T-cell (primary cell): ENCODE data around the gene FBN2. TPM values are rescaled to one million over a fixed set of nuclear protein-coding genes. Genes with fewer than 3 reads are reported as not detected.

ENCODE experiments used
- ATAC-seq, 4 experiments: fragments of 200-7000 bp in 3 of 4; fragments of 150-1000 bp in 1 of 4; cut with Tn5 transposase; replicated peaks in 1 of 4; 1 replicate in 3 of 4; 2 replicates in 1 of 4; pipeline ENCODE4 v1.10.0; 2021; ENCODE audit warnings: moderate library complexity in 3 of 4, mild to moderate bottlenecking in 2 of 4, moderate number of reproducible peaks in 1 of 4
- CTCF ChIA-PET, 2 donors: fragments of 300-600 bp; sonication (Branson Sonifier 250); formaldehyde crosslinking; loops; one replicate each; lab custom pipeline; 2022; ENCODE audit warnings: antibody characterized with exemption in 2 of 2; lab: Charles Lee
- POLR2A ChIA-PET, 2 donors: fragments of 300-600 bp; sonication (Branson Sonifier 250); formaldehyde crosslinking; loops; one replicate each; lab custom pipeline; 2022; ENCODE audit warnings: antibody characterized with exemption in 2 of 2; lab: Charles Lee
- DNase-seq, 35 experiments: peaks; one replicate each; pipeline versions ENCODE4 v3.0.0 to v3.0.0-alpha.2; 2013 to 2023
- H3K27ac ChIP-seq: one replicate; pipeline ENCODE4 v1.5.1; 2013; ENCODE audit warnings: low read length
- H3K27me3 ChIP-seq, 2 experiments: replicated peaks in 1 of 2; 1 replicate in 1 of 2; 2 replicates in 1 of 2; pipeline versions ENCODE4 v1.6.1 to v1.7.0; 2013; ENCODE audit warnings: low read length in 1 of 2, mixed read lengths in 1 of 2; ENCODE audit not compliant: control insufficient read depth in 2 of 2, insufficient read depth in 2 of 2; ENCODE audit errors: extremely low read depth in 1 of 2
- H3K36me3 ChIP-seq, 2 donors: 1 replicate in 1 of 2; 2 replicates in 1 of 2; pipeline versions ENCODE4 v1.6.1 to v1.7.0; 2013; ENCODE audit warnings: low read length in 1 of 2; ENCODE audit not compliant: control insufficient read depth in 2 of 2, insufficient read depth in 1 of 2; ENCODE audit errors: extremely low read depth in 1 of 2
- H3K4me1 ChIP-seq, 2 experiments: 1 replicate in 1 of 2; 2 replicates in 1 of 2; pipeline versions ENCODE4 v1.6.1 to v1.7.0; 2013; ENCODE audit warnings: low read length in 2 of 2, mixed read lengths in 1 of 2; ENCODE audit not compliant: insufficient read depth in 2 of 2, control insufficient read depth in 1 of 2; ENCODE audit errors: extremely low read depth in 1 of 2
- H3K4me3 ChIP-seq, 2 donors: 1 replicate in 1 of 2; 2 replicates in 1 of 2; pipeline versions ENCODE4 v1.5.1 to v1.7.0; 2013; ENCODE audit warnings: mild to moderate bottlenecking in 2 of 2, low read length in 1 of 2, moderate library complexity in 1 of 2; ENCODE audit not compliant: control insufficient read depth in 1 of 2; ENCODE audit errors: extremely low read depth in 1 of 2
- H3K9me3 ChIP-seq: 2 replicates; pipeline ENCODE4 v1.7.0; 2013
- H3K27ac Mint-ChIP-seq, 2 donors: one replicate each; pipeline ENCODE4 v1.8.0; 2020 to 2021; ENCODE audit warnings: mild to moderate bottlenecking in 2 of 2, mixed read lengths in 2 of 2
- H3K27me3 Mint-ChIP-seq, 2 donors: one replicate each; pipeline ENCODE4 v1.8.0; 2021 to 2022; ENCODE audit warnings: mixed read lengths in 2 of 2
- H3K36me3 Mint-ChIP-seq: one replicate; pipeline ENCODE4 v1.8.0; 2021; ENCODE audit warnings: mixed read lengths
- H3K4me1 Mint-ChIP-seq, 3 donors: one replicate each; pipeline ENCODE4 v1.8.0; 2020 to 2022; ENCODE audit warnings: mixed read lengths in 3 of 3, mild to moderate bottlenecking in 1 of 3
- H3K4me3 Mint-ChIP-seq, 3 donors: one replicate each; pipeline ENCODE4 v1.8.0; 2020 to 2022; ENCODE audit warnings: mild to moderate bottlenecking in 3 of 3, mixed read lengths in 3 of 3, moderate library complexity in 3 of 3
- H3K9me3 Mint-ChIP-seq, 3 donors: one replicate each; pipeline ENCODE4 v1.8.0; 2020 to 2022; ENCODE audit warnings: mixed read lengths in 3 of 3
- WGBS: methylation state at CpG from one replicate; pipeline ENCODE4 v1.1.5; 2013; ENCODE audit warnings: missing lambda C conversion rate; ENCODE audit not compliant: insufficient coverage; 5-methylcytosine and 5-hydroxymethylcytosine counted together
- total RNA-seq, 35 experiments: library from RNA in 6 of 35; stranded (reverse) in 6 of 35; fragments of 120-200 nt in 1 of 35; gene quantifications; one replicate each; pipeline versions ENCODE4 v1.2.1 to v1.2.4 and lab custom pipeline; 2013 to 2026

Gene FBN2
- total RNA-seq, 5 donors from 2014 or later (not counting 1 experiment from before 2014, with no cell fraction given), result 0.32 to 0.61 (median 0.36) TPM; not detected in 2

DNA sequence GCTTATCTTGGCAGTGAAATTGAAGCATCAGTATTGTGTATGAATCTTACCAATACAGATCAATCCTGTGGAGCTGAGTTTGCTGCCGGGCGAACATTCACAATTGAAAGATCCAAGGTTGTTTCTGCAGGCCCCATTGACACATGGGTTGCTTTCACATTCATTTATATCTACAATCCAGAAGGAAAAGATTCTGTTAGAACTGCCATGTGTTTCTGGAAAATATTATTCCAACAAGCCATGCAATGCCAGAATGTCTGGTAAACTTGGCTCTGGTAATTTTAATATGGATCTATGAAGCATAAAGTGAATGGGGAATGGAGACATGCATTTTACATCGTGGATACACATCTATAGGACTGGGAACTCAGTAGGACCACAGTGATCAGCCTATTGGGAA, 180.8 kb downstream of the FBN2 start:
- Mint-ChIP-seq H3K27me3 (peaks cover 0 to 4% of the 10 kb centered on the region in 2 donors), H3K9me3 (no peaks in the 10 kb centered on the region), H3K4me3 (no peak overlapping the region), H3K4me1 (no peaks in the 10 kb centered on the region), H3K36me3 (no peaks in the 10 kb centered on the region), H3K27ac (no peak overlapping the region)
- WGBS, result no CpG with 5 or more reads among the region's 3 CpGs
- Histone ChIP-seq H3K27me3 (no peaks in the 10 kb centered on the region), H3K27ac (no peak overlapping the region), H3K4me3 (no peak overlapping the region), H3K4me1 (no peaks in the 10 kb centered on the region), H3K9me3 (no peaks in the 10 kb centered on the region), H3K36me3 (no peaks in the 10 kb centered on the region)
- POLR2A ChIA-PET, result no interaction called here
- ATAC-seq (no peak), DNase-seq (no peak)
- CTCF ChIA-PET, result no interaction called here

DNA sequence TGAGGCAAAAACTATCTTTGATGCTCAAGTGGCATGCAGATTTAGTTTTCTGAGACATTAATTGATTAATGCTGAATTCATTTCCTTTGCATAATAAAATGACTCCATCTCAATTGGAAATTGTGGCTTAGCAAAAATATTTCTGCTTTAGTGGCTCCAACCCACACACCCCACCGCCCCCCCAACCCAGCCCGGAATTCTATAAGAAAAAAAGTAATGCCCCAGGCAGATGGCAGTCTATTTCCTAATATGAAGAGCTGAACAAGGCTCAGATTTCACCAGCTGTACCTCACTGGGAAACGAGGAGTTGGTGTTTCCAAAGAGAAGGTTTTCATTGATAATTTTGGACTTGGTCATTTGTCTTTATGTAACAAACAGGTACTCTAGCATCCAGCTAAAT, 182.1 kb downstream of the FBN2 start:
- Histone ChIP-seq H3K9me3 (no peaks in the 10 kb centered on the region), H3K27me3 (no peaks in the 10 kb centered on the region), H3K36me3 (no peaks in the 10 kb centered on the region), H3K4me1 (no peaks in the 10 kb centered on the region), H3K27ac (no peak overlapping the region), H3K4me3 (no peak overlapping the region)
- H3K27ac Mint-ChIP-seq, result no peak overlapping the region
- peaks cover 0 to 4% of the 10 kb centered on the region in 2 donors for H3K27me3 Mint-ChIP-seq
- H3K9me3 Mint-ChIP-seq, result no peaks in the 10 kb centered on the region
- ChIA-PET POLR2A (no interaction called here), CTCF (no interaction called here)
- no peak overlapping the region for H3K4me3 Mint-ChIP-seq
- H3K4me1 Mint-ChIP-seq, result no peaks in the 10 kb centered on the region
- H3K36me3 Mint-ChIP-seq, result no peaks in the 10 kb centered on the region
- ATAC-seq, result no peak
- WGBS, result no CpG with 5 or more reads among the region's 3 CpGs
- no peak for DNase-seq

DNA sequence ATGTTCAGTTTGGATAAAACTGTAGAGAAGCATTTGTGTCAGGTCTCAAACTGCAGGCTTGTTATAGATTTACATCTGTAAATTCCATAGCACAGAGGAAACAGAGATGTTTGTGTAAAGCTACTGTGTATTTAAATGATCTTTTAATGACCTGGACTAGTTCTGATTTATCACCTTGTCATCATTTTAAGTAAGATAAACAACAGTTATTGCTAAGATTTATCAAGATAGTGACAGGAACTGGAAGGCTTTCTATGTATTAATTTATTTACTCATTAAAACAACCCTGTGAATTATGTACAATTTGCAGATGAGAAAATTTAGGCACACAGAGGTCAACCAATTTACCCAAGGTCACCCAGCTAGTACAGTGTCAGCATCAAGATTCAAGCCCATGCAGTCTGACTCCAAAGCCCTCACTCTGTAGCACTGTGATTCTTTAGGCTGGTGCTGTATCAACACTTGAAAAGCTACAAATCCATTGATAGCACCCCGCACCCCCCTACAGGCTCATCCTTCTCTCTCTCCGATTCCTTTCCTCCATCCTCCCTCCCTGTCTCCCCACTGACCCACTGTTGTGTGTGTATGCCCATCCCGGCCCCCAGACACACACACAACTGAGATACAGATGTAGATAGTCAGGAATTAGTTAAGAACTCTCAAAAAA, 184.5 kb downstream of the FBN2 start:
- peaks cover 0 to 4% of the 10 kb centered on the region in 2 donors for H3K27me3 Mint-ChIP-seq
- no peaks in the 10 kb centered on the region for H3K4me1 ChIP-seq
- H3K36me3 ChIP-seq, result no peaks in the 10 kb centered on the region
- H3K27me3 ChIP-seq, result no peaks in the 10 kb centered on the region
- WGBS, result no CpG with 5 or more reads among the region's 3 CpGs
- H3K4me3 ChIP-seq, result no peak overlapping the region
- H3K9me3 Mint-ChIP-seq, result no peaks in the 10 kb centered on the region
- no peak for ATAC-seq
- H3K27ac ChIP-seq, result no peak overlapping the region
- ChIA-PET CTCF (no interaction called here), POLR2A (interaction anchor here in 1 of 2 donors (0.5 kb wide), 1 partner anchor 29 kb away, joined by 5 read pairs; no protein-coding TSS in a partner anchor)
- no peaks in the 10 kb centered on the region for H3K4me1 Mint-ChIP-seq
- no peak overlapping the region for H3K4me3 Mint-ChIP-seq
- no peak for DNase-seq
- H3K9me3 ChIP-seq, result no peaks in the 10 kb centered on the region
- no peak overlapping the region for H3K27ac Mint-ChIP-seq
- no peaks in the 10 kb centered on the region for H3K36me3 Mint-ChIP-seq

DNA sequence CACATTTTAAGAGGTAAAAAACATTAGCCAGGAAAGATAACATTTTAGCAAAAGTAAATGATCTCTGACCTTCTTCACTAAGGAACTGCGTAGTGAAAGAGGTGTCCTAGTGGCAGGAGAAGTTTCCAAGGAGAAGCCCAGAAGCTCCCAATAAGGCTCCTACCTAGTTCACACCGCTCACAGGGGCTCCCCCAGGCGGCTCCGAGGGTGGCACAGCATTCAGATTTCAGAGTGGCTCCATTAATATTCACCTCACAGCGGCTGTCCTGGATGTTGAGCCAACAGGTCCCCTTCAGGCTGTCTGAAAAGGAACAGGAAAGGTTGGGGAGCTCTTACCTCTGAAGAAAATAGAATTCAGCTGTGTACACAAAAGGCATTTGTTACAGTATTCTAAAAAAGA, 187.3 kb downstream of the FBN2 start:
- H3K4me1 ChIP-seq, result no peaks in the 10 kb centered on the region
- DNase-seq, result no peak
- ChIA-PET POLR2A (no interaction called here), CTCF (no interaction called here)
- no peaks in the 10 kb centered on the region for H3K9me3 ChIP-seq
- H3K27me3 Mint-ChIP-seq, result peaks cover 0 to 4% of the 10 kb centered on the region in 2 donors
- H3K4me3 ChIP-seq, result no peak overlapping the region
- no peaks in the 10 kb centered on the region for H3K27me3 ChIP-seq
- ATAC-seq, result no peak
- no peak overlapping the region for H3K4me3 Mint-ChIP-seq
- no peaks in the 10 kb centered on the region for H3K36me3 ChIP-seq
- no peak overlapping the region for H3K27ac ChIP-seq
- no CpG with 5 or more reads among the region's 5 CpGs for WGBS
- H3K36me3 Mint-ChIP-seq, result no peaks in the 10 kb centered on the region
- H3K27ac Mint-ChIP-seq, result no peak overlapping the region
- no peaks in the 10 kb centered on the region for H3K4me1 Mint-ChIP-seq
- no peaks in the 10 kb centered on the region for H3K9me3 Mint-ChIP-seq

DNA sequence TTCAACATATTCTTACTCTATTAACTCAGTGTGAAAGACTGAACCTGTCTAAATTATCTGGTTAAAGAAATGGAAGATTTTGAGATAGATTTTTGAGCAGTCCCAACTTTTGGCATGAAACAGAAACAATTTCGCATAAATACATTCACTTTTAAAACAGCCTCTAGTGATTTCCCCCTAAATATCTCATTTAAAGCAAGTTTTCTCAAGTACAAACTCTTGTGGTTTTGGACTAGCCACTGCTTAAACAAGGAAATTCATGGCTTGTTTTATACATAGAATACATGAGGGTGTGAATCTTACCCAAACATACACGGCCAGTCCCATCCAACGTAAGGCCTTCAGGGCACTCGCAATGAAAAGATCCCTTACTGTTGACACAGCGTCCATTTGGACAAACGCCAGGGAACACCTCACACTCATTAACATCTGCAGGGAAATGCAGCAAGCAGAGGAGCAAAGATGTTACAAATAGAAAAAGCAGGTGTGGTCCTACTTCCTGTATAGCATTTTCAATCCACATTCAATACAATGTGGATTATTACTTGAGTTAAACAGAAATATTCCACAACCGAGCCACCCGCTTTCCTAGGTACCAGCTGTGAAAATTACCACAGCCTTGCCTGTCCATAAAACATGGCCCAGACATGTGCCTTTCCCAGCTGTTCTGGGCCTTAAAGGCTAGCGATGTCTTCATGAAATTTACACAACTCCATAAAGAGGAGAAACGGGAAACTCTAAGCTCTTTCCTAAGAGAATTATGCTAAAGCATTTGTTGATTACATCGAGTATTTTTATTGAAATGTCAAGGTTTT, 188.8 kb downstream of the FBN2 start:
- no peak overlapping the region for H3K4me3 Mint-ChIP-seq
- ChIA-PET POLR2A (no interaction called here), CTCF (no interaction called here)
- no peaks in the 10 kb centered on the region for H3K9me3 Mint-ChIP-seq
- no peak overlapping the region for H3K27ac Mint-ChIP-seq
- no peaks in the 10 kb centered on the region for H3K4me1 Mint-ChIP-seq
- no peak for DNase-seq
- Histone ChIP-seq H3K27me3 (no peaks in the 10 kb centered on the region), H3K27ac (no peak overlapping the region), H3K9me3 (no peaks in the 10 kb centered on the region), H3K4me3 (no peak overlapping the region), H3K36me3 (no peaks in the 10 kb centered on the region), H3K4me1 (no peaks in the 10 kb centered on the region)
- no peaks in the 10 kb centered on the region for H3K27me3 Mint-ChIP-seq
- ATAC-seq, result no peak
- WGBS, result no CpG with 5 or more reads among the region's 11 CpGs
- no peaks in the 10 kb centered on the region for H3K36me3 Mint-ChIP-seq

DNA sequence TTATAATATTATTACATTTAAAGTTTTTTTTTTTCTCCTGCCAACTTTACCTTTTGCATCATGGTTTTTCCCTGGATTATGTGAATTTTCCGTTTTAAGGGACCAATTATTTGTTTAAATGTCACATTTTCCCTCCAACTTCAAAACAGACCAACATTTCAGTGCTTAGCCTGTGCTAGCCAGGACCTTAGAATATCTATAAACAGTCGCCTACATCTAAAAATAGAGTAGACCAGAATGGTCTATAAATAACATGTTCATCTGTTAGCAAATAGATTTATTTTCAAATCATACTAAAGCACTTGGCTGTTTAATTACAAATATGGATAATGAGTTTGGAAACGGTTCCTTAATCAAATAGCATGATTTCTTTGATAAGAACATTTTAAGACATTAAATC, 192.0 kb downstream of the FBN2 start:
- ChIA-PET CTCF (no interaction called here), POLR2A (no interaction called here)
- DNase-seq, result no peak
- whole genome bisulfite sequencing, result no CpG with 5 or more reads among the region's 3 CpGs
- Histone ChIP-seq H3K27ac (no peak overlapping the region), H3K4me1 (no peaks in the 10 kb centered on the region), H3K9me3 (no peaks in the 10 kb centered on the region), H3K4me3 (no peak overlapping the region), H3K27me3 (no peaks in the 10 kb centered on the region), H3K36me3 (no peaks in the 10 kb centered on the region)
- no peaks in the 10 kb centered on the region for H3K4me1 Mint-ChIP-seq
- H3K27me3 Mint-ChIP-seq, result no peaks in the 10 kb centered on the region
- no peak overlapping the region for H3K27ac Mint-ChIP-seq
- no peaks in the 10 kb centered on the region for H3K36me3 Mint-ChIP-seq
- no peak overlapping the region for H3K4me3 Mint-ChIP-seq
- peaks cover 0 to 13% (median 0%) of the 10 kb centered on the region in 3 donors for H3K9me3 Mint-ChIP-seq
- no peak for ATAC-seq
